Activated CD4-positive, alpha-beta T cell treated with anti-CD3 and anti-CD28 coated beads, Interleukin-2, amount 10 ng/mL, durations not matched to agents 7 days and 5 days (primary cell): ENCODE measurements around the gene C3orf20. TPM values are rescaled to one million over a fixed set of nuclear protein-coding genes. Genes with fewer than 3 reads are reported as not detected.

Experiments
- CTCF ChIA-PET: fragments of 350-600 bp; sonication (Branson Sonifier 250); formaldehyde crosslinking; loops from one replicate; lab custom pipeline; 2021; ENCODE audit warnings: antibody characterized with exemption; lab: Charles Lee
- POLR2A ChIA-PET: fragments of 350-600 bp; sonication (Branson Sonifier 250); formaldehyde crosslinking; loops from one replicate; lab custom pipeline; 2021; ENCODE audit warnings: antibody characterized with exemption; lab: Charles Lee
- DNase-seq: peaks from one replicate; pipeline ENCODE4 v3.0.0-alpha.2; 2020
- H3K27ac Mint-ChIP-seq: one replicate; pipeline ENCODE4 v1.8.0; 2021; ENCODE audit warnings: mild to moderate bottlenecking, moderate library complexity, mixed read lengths
- H3K27me3 Mint-ChIP-seq: one replicate; pipeline ENCODE4 v1.8.0; 2021; ENCODE audit warnings: mixed read lengths
- H3K36me3 Mint-ChIP-seq: one replicate; pipeline ENCODE4 v1.8.0; 2021; ENCODE audit warnings: low read depth, mixed read lengths
- H3K4me1 Mint-ChIP-seq: one replicate; pipeline ENCODE4 v1.8.0; 2021; ENCODE audit warnings: mixed read lengths
- H3K4me3 Mint-ChIP-seq: one replicate; pipeline ENCODE4 v1.8.0; 2021; ENCODE audit warnings: mild to moderate bottlenecking, moderate library complexity, mixed read lengths
- H3K9me3 Mint-ChIP-seq: one replicate; pipeline ENCODE4 v1.8.0; 2021; ENCODE audit warnings: mixed read lengths
- total RNA-seq, 2 experiments: library from RNA; stranded (reverse); gene quantifications; one replicate each; pipeline ENCODE4 v1.2.3, GENCODE V29; 2021

The C3orf20 gene
- total RNA-seq, 2 experiments from 2014 or later: 0.10 TPM; not detected in 1

GRCh38 chr3:14688525-14688924, 13.6 kb downstream of the C3orf20 start:
- Mint-ChIP-seq H3K36me3 (no peaks in the 10 kb centered on the region), H3K27me3 (peaks cover 46% of the 10 kb centered on the region), H3K4me3 (no peak overlapping the region), H3K27ac (no peak overlapping the region), H3K9me3 (no peaks in the 10 kb centered on the region), H3K4me1 (no peaks in the 10 kb centered on the region)
- DNase-seq: no peak
- ChIA-PET CTCF (interaction anchor here (0.7 kb wide), 1 partner anchor 368 kb away, joined by 3 read pairs; no protein-coding TSS in a partner anchor), POLR2A (no interaction called here)

DNA sequence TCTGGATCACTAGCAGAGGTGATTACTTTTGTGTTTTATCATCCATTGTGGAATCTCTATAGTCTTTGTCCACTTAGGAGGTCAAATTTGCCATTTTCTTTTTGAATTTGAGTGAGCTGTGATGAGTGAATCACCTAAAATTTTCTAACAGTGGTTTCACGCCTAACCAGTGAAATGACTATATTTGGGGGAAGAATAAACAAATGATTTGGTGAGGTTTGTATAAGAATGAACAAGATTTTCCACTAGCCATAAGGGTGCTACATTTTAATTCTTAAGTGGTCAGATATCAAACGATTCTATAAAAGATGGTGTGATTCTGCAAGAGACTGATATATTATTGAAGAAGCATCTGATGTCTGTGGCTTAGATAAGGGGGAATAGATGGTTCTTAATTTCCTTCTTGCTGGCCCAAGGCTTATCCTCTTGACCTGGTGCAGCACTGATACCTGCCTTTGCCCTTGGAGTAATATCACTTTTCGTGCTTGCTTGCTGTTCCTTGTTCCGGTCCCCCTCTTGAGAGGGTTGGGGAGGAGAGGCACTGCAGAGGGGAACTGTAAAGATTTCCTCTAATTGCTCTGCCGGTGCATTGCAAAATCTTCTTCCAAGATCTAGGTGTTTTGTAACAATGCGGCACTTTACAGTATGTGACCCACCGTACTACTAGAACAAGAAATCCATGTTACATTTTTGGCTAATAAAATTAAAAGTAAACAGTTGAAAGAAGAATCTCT, 14.5 kb downstream of the C3orf20 start:
- ChIA-PET CTCF (no interaction called here), POLR2A (no interaction called here)
- Mint-ChIP-seq H3K27ac (no peak overlapping the region), H3K36me3 (no peaks in the 10 kb centered on the region), H3K27me3 (peaks cover 54% of the 10 kb centered on the region), H3K4me1 (no peaks in the 10 kb centered on the region), H3K9me3 (no peaks in the 10 kb centered on the region), H3K4me3 (no peak overlapping the region)
- no peak for DNase-seq

GRCh38 chr3:14691239-14691638, 16.3 kb downstream of the C3orf20 start:
- peaks cover 57% of the 10 kb centered on the region for H3K27me3 Mint-ChIP-seq
- ChIA-PET CTCF (no interaction called here), POLR2A (no interaction called here)
- no peak for DNase-seq
- H3K4me1 Mint-ChIP-seq: no peaks in the 10 kb centered on the region
- no peaks in the 10 kb centered on the region for H3K36me3 Mint-ChIP-seq
- no peaks in the 10 kb centered on the region for H3K9me3 Mint-ChIP-seq
- no peak overlapping the region for H3K27ac Mint-ChIP-seq
- no peak overlapping the region for H3K4me3 Mint-ChIP-seq

- CTCF ChIA-PET: no interaction called here
- H3K27me3 Mint-ChIP-seq: peaks cover 59% of the 10 kb centered on the region
- H3K36me3 Mint-ChIP-seq: no peaks in the 10 kb centered on the region
- no peak for DNase-seq
- POLR2A ChIA-PET: no interaction called here
- no peak overlapping the region for H3K4me3 Mint-ChIP-seq
- no peaks in the 10 kb centered on the region for H3K9me3 Mint-ChIP-seq
- no peak overlapping the region for H3K27ac Mint-ChIP-seq
- H3K4me1 Mint-ChIP-seq: no peaks in the 10 kb centered on the region
These were observed 16.8 kb downstream of the C3orf20 start for GRCh38 chr3:14691719-14692118.

- H3K9me3 Mint-ChIP-seq: no peaks in the 10 kb centered on the region
- peaks cover 17% of the 10 kb centered on the region for H3K27me3 Mint-ChIP-seq
- no peaks in the 10 kb centered on the region for H3K36me3 Mint-ChIP-seq
- ChIA-PET POLR2A (no interaction called here), CTCF (no interaction called here)
- no peaks in the 10 kb centered on the region for H3K4me1 Mint-ChIP-seq
- no peak for DNase-seq
- no peak overlapping the region for H3K4me3 Mint-ChIP-seq
- no peak overlapping the region for H3K27ac Mint-ChIP-seq
These were observed 23.8 kb downstream of the C3orf20 start for GRCh38 chr3:14698601-14699244.

DNA sequence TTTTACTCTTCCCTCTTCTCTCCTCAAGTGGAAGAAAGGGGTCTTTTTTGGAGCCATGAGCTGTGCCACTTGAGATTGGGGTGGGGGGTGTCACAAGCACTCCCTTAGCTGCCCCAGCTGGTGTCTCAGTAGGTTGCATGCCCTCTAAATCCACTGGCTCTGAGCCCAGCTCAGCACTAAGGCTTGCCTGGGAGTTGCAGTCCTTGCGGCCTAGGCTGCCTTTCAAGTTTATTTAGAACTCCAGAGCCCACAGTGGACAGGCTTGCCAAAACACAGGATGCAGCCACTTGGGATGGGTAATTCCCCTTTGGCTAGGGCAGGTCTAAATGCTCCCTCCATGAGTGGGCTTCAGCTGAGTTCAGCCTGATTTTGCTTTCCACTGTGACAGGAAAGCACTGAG, 24.7 kb downstream of the C3orf20 start:
- Mint-ChIP-seq H3K4me3 (no peak overlapping the region), H3K36me3 (no peaks in the 10 kb centered on the region), H3K4me1 (no peaks in the 10 kb centered on the region), H3K27me3 (peaks cover 8% of the 10 kb centered on the region), H3K27ac (no peak overlapping the region), H3K9me3 (no peaks in the 10 kb centered on the region)
- DNase-seq: no peak
- ChIA-PET POLR2A (no interaction called here), CTCF (no interaction called here)

DNA sequence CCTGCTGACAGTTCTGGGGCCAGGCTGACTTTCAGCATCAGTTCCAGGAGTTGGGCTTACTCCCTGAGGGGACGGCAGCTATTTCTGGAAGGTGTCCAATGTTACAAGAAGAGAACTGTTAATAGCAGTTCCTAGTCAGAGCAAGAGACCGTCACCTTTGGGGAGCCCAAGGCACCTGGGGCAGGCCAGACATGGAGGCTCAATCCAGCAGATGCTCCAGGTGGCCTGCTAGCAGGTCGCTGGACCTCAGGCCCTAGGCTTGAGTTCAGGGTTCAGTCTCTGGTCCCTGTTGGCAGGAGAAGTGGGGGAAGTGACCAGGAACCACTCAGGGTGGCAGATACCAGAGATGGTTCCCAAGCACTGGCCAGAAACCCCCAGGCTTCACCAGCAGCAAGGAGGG, 25.9 kb downstream of the C3orf20 start:
- no peaks in the 10 kb centered on the region for H3K36me3 Mint-ChIP-seq
- no peaks in the 10 kb centered on the region for H3K4me1 Mint-ChIP-seq
- H3K27ac Mint-ChIP-seq: no peak overlapping the region
- POLR2A ChIA-PET: no interaction called here
- no peak overlapping the region for H3K4me3 Mint-ChIP-seq
- no peaks in the 10 kb centered on the region for H3K9me3 Mint-ChIP-seq
- no peak for DNase-seq
- H3K27me3 Mint-ChIP-seq: peaks cover 2% of the 10 kb centered on the region
- CTCF ChIA-PET: no interaction called here

GRCh38 chr3:14701676-14702075, 26.7 kb downstream of the C3orf20 start:
- POLR2A ChIA-PET: no interaction called here
- H3K36me3 Mint-ChIP-seq: no peaks in the 10 kb centered on the region
- no peak overlapping the region for H3K27ac Mint-ChIP-seq
- CTCF ChIA-PET: no interaction called here
- no peak overlapping the region for H3K4me3 Mint-ChIP-seq
- no peaks in the 10 kb centered on the region for H3K9me3 Mint-ChIP-seq
- DNase-seq: no peak
- no peaks in the 10 kb centered on the region for H3K27me3 Mint-ChIP-seq
- H3K4me1 Mint-ChIP-seq: no peaks in the 10 kb centered on the region

GRCh38 chr3:14703128-14703750, 28.3 kb downstream of the C3orf20 start:
- H3K9me3 Mint-ChIP-seq: no peaks in the 10 kb centered on the region
- H3K36me3 Mint-ChIP-seq: no peaks in the 10 kb centered on the region
- no peaks in the 10 kb centered on the region for H3K4me1 Mint-ChIP-seq
- H3K27me3 Mint-ChIP-seq: no peaks in the 10 kb centered on the region
- no peak for DNase-seq
- H3K4me3 Mint-ChIP-seq: no peak overlapping the region
- ChIA-PET POLR2A (no interaction called here), CTCF (interaction anchor here (1.4 kb wide), 1 partner anchor 21 kb away, joined by 3 read pairs; no protein-coding TSS in a partner anchor)
- no peak overlapping the region for H3K27ac Mint-ChIP-seq

GRCh38 chr3:14703791-14704190, 28.9 kb downstream of the C3orf20 start:
- no peaks in the 10 kb centered on the region for H3K9me3 Mint-ChIP-seq

DNA sequence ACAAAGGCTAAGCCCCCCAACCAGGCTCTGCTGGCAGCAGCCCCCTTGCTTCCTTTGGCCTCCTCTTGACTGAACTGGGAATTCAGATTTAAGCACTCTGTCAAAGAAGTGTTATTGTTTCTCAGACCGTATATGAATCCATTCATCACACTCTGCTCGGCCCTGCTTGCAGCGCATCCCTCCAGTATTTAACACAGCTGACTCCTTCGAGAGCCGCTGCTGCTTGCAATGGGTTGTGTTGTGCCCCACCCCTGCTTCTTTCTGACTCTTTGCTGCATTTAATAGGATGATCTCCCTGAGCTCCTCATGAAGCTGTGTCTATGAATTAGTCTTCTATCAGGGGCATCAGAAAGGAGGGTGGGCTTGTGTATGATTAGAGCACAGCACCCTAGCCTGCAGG, 31.2 kb downstream of the C3orf20 start:
- Mint-ChIP-seq H3K4me3 (no peak overlapping the region), H3K36me3 (no peaks in the 10 kb centered on the region), H3K27me3 (peaks cover 9% of the 10 kb centered on the region), H3K9me3 (no peaks in the 10 kb centered on the region), H3K27ac (no peak overlapping the region), H3K4me1 (no peaks in the 10 kb centered on the region)
- CTCF ChIA-PET: no interaction called here
- DNase-seq: no peak
- POLR2A ChIA-PET: no interaction called here

More at GRCh38 chr3:14703791-14704190, 28.9 kb downstream of the C3orf20 start:
- H3K36me3 Mint-ChIP-seq: no peaks in the 10 kb centered on the region
- CTCF ChIA-PET: interaction anchor here (1.4 kb wide), 1 partner anchor 21 kb away, joined by 3 read pairs; no protein-coding TSS in a partner anchor
- no peak for DNase-seq
- no peak overlapping the region for H3K27ac Mint-ChIP-seq
- no peak overlapping the region for H3K4me3 Mint-ChIP-seq
- POLR2A ChIA-PET: no interaction called here
- no peaks in the 10 kb centered on the region for H3K4me1 Mint-ChIP-seq
- no peaks in the 10 kb centered on the region for H3K27me3 Mint-ChIP-seq

GRCh38 chr3:14716591-14716990, 41.6 kb downstream of the C3orf20 start:
- ChIA-PET CTCF (interaction anchor here (0.7 kb wide), 1 partner anchor 50 kb away, joined by 3 read pairs; no protein-coding TSS in a partner anchor), POLR2A (no interaction called here)
- H3K27ac Mint-ChIP-seq: no peak overlapping the region
- H3K9me3 Mint-ChIP-seq: peaks cover 4% of the 10 kb centered on the region
- no peak for DNase-seq
- no peaks in the 10 kb centered on the region for H3K4me1 Mint-ChIP-seq
- H3K36me3 Mint-ChIP-seq: no peaks in the 10 kb centered on the region
- peaks cover 22% of the 10 kb centered on the region for H3K27me3 Mint-ChIP-seq
- H3K4me3 Mint-ChIP-seq: no peak overlapping the region

DNA sequence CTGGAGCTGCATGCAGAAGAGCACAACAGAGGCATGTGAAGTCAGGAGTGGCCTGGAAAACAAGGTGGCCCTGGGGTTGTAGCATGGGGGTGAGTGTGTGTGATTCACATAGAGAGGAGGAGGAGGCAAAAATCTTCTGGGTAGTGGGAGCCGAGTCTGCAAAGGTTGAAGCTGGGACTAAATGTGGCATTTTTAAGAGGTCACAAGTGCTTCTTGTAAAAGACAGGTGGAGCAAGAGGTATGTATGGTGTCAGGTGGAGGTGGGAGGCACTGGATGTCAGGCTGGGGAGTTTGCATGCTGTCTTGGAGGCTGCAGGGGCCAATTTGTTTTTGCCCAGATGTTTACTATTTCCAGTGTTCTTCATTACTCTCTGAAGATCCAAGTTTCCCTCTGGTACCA, 42.4 kb downstream of the C3orf20 start:
- ChIA-PET CTCF (interaction anchor here (0.7 kb wide), 1 partner anchor 49 kb away, joined by 3 read pairs; no protein-coding TSS in a partner anchor), POLR2A (no interaction called here)
- Mint-ChIP-seq H3K27ac (no peak overlapping the region), H3K36me3 (no peaks in the 10 kb centered on the region), H3K4me3 (no peak overlapping the region), H3K4me1 (no peaks in the 10 kb centered on the region), H3K27me3 (peaks cover 22% of the 10 kb centered on the region), H3K9me3 (peaks cover 4% of the 10 kb centered on the region)
- no peak for DNase-seq
